Astrocyte (in vitro differentiated cells and primary cell): Measurements from ENCODE around the gene TGM2.

Source experiments
- EZH2 ChIP-seq: IDR thresholded peaks from 2 replicates; pipeline ENCODE4 v1.6.1; 2012; ENCODE audit warnings: mild to moderate bottlenecking, low read length, inconsistent platforms; ENCODE audit not compliant: insufficient read depth
- TF ChIP-seq, protein P1 (sequence below): IDR thresholded peaks from 2 replicates; pipeline ENCODE4 v1.5.1; 2011; ENCODE audit warnings: low read depth, mild to moderate bottlenecking, inconsistent platforms, low read length, moderate library complexity; ENCODE audit not compliant: insufficient read depth

DNA sequence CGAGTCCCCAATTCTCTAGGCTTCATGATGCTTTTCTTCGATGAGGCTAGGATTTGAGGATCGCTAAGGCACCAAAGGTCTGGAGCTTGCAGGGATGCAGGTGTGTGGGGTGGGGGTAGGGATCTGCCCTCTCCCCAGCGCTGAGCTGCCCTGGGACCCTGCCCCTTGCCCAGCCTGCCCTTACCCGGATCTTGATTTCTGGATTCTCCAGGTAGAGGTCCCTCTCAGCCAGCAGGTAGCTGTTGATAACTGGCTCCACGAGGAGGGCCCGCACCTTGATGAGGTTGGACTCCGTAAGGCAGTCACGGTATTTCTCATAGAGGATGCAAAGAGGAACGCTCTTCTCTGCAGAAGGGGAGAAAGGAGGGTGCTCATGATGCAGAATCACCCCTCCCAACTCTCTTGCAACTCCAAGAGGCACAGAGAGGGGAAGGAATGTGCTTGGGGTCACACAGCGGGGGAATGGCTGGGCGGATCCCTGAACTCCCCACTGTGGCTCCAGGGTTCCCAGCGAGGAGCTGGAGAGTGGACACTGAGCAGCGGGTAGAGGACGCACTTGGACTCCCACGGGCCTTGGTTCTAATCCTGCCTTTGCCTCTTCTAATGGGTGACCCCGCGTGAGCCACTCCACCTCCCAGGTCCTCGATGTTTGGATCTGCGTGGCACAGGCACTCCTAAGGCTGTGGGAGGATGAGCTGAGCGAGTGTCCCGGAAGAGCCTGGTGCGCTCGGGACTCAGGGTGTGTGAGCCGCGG is 32.7 kb downstream of the TGM2 start:
- TF ChIP-seq, protein P1, sequence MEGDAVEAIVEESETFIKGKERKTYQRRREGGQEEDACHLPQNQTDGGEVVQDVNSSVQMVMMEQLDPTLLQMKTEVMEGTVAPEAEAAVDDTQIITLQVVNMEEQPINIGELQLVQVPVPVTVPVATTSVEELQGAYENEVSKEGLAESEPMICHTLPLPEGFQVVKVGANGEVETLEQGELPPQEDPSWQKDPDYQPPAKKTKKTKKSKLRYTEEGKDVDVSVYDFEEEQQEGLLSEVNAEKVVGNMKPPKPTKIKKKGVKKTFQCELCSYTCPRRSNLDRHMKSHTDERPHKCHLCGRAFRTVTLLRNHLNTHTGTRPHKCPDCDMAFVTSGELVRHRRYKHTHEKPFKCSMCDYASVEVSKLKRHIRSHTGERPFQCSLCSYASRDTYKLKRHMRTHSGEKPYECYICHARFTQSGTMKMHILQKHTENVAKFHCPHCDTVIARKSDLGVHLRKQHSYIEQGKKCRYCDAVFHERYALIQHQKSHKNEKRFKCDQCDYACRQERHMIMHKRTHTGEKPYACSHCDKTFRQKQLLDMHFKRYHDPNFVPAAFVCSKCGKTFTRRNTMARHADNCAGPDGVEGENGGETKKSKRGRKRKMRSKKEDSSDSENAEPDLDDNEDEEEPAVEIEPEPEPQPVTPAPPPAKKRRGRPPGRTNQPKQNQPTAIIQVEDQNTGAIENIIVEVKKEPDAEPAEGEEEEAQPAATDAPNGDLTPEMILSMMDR: no peak
- no peak for TF ChIP-seq EZH2
